BJ (cell line): ENCODE measurements around the gene GUCD1. TPM values are rescaled to one million over a fixed set of nuclear protein-coding genes. Genes with fewer than 3 reads are reported as not detected.
"Not testable (repeated sequence)": the region's sequence is repeated elsewhere in the genome, so short reads cannot be mapped to it uniquely, and the experiment has no call there.

Experiments used
- CTCF ChIA-PET: fragments of 350-600 bp; formaldehyde crosslinking; extraction: SDS; loops from one replicate; lab custom pipeline; 2021; ENCODE audit warnings: antibody characterized with exemption, inconsistent platforms; lab: Yijun Ruan, JAX
- POLR2A ChIA-PET: fragments of 300-600 bp; sonication (Branson Sonifier 250); formaldehyde crosslinking; extraction: SDS; loops from one replicate; lab custom pipeline; 2021; ENCODE audit warnings: antibody characterized with exemption; lab: Charles Lee
- DNase-seq: peaks from one replicate; pipeline ENCODE4 v3.0.0-alpha.2; 2011; ENCODE audit warnings: low read depth
- H3K27me3 ChIP-seq: 2 replicates; pipeline ENCODE4 v1.6.0; 2011; ENCODE audit warnings: low read length; ENCODE audit not compliant: control insufficient read depth, insufficient read depth
- H3K36me3 ChIP-seq: 2 replicates; pipeline ENCODE4 v1.5.1; 2011; ENCODE audit warnings: low read length; ENCODE audit not compliant: control insufficient read depth, insufficient read depth
- H3K4me3 ChIP-seq: 2 replicates; pipeline ENCODE4 v1.5.1; 2011; ENCODE audit warnings: low read depth, mild to moderate bottlenecking, control low read depth, low read length
- polyA plus RNA-seq: library from polyadenylated mRNA; depleted of rRNA; stranded (reverse); fragments of >200 nt; gene quantifications from 2 replicates; pipeline ENCODE4 v1.2.3, GENCODE V29; 2011
- TF ChIP-seq, protein P1 (sequence below): IDR thresholded peaks from 2 replicates; pipeline ENCODE4 v1.5.1; 2011; ENCODE audit warnings: low read depth, mild to moderate bottlenecking, control low read depth, inconsistent platforms, low read length, moderate library complexity; ENCODE audit not compliant: insufficient read depth

The GUCD1 gene
- polyA plus RNA-seq, 1 experiment = 131 TPM

DNA sequence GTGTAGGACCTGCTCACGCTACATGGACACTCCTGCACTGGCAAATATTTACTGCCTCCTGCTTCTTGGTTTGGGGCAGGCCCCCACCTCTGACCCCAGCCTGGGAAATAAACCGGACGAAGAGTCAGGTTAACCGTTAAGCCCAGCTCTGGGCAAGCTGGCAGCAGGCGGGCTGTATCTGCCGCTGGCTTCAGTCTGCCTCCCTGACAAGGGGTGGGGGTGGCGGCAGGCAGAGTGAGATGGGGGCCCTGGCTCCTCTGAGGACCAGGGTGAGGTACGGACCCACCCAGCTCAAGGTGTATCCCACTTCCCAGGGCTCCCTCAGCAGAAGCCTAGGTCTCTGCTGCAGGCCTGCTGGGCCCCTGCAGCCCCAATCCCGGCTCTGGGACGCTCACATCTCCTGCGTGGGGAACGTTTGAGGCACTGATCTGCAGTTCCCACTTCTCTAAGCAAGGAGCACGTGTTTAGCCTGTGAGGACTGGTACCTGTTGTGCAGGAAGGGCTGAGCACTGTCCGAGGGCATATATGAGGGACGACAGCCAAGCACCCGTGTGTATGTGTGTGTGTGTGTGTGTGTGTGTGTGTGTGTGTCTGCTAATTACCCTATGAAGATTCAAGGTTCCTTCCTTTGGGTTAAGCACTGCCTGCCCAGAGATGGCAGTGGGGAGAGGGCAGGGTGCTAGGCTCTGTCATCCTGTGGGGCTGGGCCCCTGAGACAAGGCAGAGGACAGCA, 39.1 kb upstream of the GUCD1 start:
- Histone ChIP-seq H3K4me3 (no peak overlapping the region), H3K27me3 (no peaks in the 10 kb centered on the region), H3K36me3 (no peaks in the 10 kb centered on the region)
- TF ChIP-seq, protein P1, sequence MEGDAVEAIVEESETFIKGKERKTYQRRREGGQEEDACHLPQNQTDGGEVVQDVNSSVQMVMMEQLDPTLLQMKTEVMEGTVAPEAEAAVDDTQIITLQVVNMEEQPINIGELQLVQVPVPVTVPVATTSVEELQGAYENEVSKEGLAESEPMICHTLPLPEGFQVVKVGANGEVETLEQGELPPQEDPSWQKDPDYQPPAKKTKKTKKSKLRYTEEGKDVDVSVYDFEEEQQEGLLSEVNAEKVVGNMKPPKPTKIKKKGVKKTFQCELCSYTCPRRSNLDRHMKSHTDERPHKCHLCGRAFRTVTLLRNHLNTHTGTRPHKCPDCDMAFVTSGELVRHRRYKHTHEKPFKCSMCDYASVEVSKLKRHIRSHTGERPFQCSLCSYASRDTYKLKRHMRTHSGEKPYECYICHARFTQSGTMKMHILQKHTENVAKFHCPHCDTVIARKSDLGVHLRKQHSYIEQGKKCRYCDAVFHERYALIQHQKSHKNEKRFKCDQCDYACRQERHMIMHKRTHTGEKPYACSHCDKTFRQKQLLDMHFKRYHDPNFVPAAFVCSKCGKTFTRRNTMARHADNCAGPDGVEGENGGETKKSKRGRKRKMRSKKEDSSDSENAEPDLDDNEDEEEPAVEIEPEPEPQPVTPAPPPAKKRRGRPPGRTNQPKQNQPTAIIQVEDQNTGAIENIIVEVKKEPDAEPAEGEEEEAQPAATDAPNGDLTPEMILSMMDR = no peak
- no peak for DNase-seq
- ChIA-PET CTCF (no interaction called here), POLR2A (no interaction called here)

DNA sequence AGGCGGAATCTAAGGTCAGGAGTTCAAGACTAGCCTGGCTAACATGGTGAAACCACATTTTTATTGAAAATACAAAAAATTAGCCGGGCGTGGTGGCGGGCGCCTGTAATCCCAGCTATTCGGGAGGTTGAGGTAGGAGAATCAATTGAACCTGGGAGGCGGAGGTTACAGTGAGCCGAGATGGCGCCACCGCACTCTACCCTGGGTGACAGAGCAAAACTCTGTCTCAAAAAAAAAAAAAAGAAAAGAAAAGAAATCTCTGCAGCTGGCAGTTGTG, 38.6 kb upstream of the GUCD1 start:
- H3K36me3 ChIP-seq, POLR2A ChIA-PET, H3K27me3 ChIP-seq, CTCF ChIA-PET, DNase-seq: not testable (repeated sequence)
- H3K4me3 ChIP-seq = peak overlapping the region; percentile 71

DNA sequence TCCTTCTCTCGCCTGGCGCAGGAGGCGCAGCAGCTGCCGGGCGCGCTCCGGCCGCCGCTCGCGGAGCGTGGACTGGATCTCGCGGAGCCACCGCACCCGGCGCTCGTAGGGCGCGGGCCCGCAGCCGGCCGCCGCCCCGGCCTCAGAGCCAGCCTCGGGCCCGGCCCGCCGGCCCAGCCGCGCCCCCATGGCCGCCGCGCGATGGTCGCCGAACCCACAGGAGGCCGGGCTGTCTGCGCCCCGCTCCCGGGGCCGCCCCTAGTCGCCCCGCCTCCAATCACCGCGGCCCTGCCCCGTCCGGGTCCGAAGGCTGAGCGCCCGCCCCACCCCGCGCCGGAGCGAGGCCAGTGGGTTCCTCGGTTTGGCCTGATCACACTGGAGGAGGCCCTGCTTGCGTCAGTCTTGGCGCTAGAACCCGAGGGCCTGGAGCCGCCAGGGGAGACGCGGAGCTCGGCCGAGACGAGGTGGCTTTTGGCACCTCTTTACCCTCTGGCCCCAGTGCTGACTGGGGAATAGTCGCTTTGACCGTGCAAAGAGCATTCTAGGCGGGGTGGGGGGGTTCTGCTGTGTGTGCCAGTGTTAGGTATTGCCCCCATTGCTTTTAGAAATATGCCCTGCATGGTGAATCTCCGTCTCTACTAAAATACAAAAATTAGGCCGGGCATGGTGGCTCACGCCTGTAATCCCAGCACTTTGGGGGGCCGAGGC, 38.1 kb upstream of the GUCD1 start, which contains the start of gene LRRC75B:
TSS of gene LRRC75B (minus strand) at position 223 of the 708 bp plus-strand sequence. CDS start at position 189, 34 bp downstream.
- DNase-seq = peak; percentile 19
- POLR2A ChIA-PET = no interaction called here
- Histone ChIP-seq H3K4me3 (peak within 1 kb of the TSS; percentile 71), H3K36me3 (peaks cover 1% of the 10 kb centered on the region; the same call in 1 of the 2 replicates), H3K27me3 (no peaks in the 10 kb centered on the region)
- CTCF ChIA-PET = no interaction called here
- TF ChIP-seq, protein P1 = no peak

DNA sequence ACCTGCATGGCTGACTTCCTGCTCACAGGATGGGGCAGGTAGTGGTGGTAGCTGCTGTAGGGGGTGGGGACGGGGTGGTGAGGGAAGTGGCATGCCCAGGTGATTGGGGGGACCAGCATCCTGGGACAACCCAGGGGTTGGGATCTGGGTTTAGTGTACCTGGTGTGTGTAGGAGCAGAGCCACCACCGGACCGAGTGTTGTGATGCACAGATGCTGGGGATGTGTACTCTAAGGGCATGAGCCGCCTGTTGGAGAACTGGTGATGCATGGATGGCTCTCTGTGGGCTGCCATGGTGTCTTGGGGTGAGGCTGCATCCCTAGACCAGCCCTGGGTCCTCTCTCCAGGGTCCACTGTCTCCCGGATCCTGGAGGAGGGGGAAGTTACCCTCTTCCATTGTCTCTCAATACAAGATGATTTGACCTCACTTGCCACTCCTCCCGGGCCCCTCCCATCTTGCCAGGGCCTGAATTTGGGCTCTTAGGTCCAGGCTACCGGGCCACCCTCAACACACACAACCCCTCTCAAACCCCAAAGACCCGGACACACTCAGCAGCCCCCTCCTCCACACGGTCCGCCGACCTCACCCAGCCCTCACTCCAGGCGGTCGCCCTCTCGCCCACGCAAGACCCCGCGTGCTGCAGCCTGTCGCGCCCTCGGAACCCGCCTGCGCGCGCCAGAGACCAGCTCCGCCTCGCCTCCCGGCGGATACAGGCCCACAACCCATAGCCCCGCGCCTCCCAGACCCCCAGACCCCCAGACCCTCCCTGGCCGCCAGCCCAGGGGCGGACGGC, 37.3 kb upstream of the GUCD1 start:
- Histone ChIP-seq H3K4me3 (peak overlapping the region; percentile 71), H3K36me3 (peaks cover 1% of the 10 kb centered on the region; the same call in 1 of the 2 replicates), H3K27me3 (no peaks in the 10 kb centered on the region)
- ChIA-PET POLR2A (no interaction called here), CTCF (no interaction called here)
- no peak for DNase-seq
- TF ChIP-seq, protein P1 = no peak

DNA sequence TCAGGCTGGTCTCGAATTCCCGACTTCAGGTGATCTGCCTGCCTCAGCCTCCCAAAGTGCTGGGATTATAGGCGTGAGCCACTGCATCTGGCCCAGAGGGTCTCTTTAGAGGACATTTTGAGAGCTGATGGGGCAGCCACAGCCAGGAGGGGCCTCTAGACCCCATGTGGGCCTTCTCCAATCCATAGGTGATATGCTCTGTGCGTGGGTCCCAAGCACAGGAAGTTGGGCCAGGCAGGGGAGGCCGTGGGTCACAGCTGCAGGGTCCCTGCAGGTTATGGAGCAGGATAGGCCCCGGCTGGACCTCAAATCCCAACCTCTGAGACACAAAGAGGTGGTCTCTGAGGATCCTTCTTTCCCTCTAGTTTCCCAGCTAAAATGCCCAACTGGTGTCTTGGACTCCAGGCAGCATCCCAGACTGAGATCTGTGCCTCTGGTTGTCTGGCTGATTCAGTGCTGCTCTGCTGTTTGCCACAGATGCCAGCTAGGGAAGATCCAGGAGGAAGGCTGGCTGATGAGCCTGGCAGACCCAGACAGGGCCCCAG, 36.4 kb upstream of the GUCD1 start:
- H3K27me3 ChIP-seq = no peaks in the 10 kb centered on the region
- POLR2A ChIA-PET = no interaction called here
- no peak for DNase-seq
- peaks cover 1% of the 10 kb centered on the region; the same call in 1 of the 2 replicates for H3K36me3 ChIP-seq
- CTCF ChIA-PET = no interaction called here
- H3K4me3 ChIP-seq = no peak overlapping the region
- TF ChIP-seq, protein P1 = no peak
